GM23338 (cell line): Measurements from ENCODE around the gene DAPK2.

Source experiments
- EZH2 ChIP-seq: fragments of 200-600 bp; sonication (generic); IDR thresholded peaks from one replicate; pipeline ENCODE4 v1.8.0; 2017; ENCODE audit warnings: antibody characterized with exemption, mild to moderate bottlenecking, low read depth; ENCODE audit not compliant: unreplicated experiment
- JUNB ChIP-seq: IDR thresholded peaks from one replicate; pipeline ENCODE4 v1.6.1; 2016; ENCODE audit warnings: antibody characterized with exemption; ENCODE audit not compliant: unreplicated experiment
- POLR2AphosphoS5 ChIP-seq: IDR thresholded peaks from 2 replicates; pipeline ENCODE4 v1.6.1; 2016; ENCODE audit warnings: antibody characterized with exemption, low read depth
- ZNF114 ChIP-seq: fragments of 250-450 bp; sonication (Bioruptor Pico); IDR thresholded peaks from 2 replicates; pipeline ENCODE4 v1.5.0; 2020; ENCODE audit warnings: mild to moderate bottlenecking, moderate library complexity
- TF ChIP-seq, protein P1 (sequence below), 2 experiments: fragments of 200-600 bp in 1 of 2; sonication (generic) in 1 of 2; conservative IDR thresholded peaks; 2 replicates each; pipeline versions ENCODE4 v1.5.1 to v1.6.1; 2016 to 2017; ENCODE audit warnings: antibody characterized with exemption in 2 of 2, low read depth in 2 of 2, mild to moderate bottlenecking in 2 of 2, moderate library complexity in 1 of 2
- TF ChIP-seq, protein P2 (sequence below): IDR thresholded peaks from 2 replicates; pipeline ENCODE4 v1.6.1; 2016; ENCODE audit warnings: antibody characterized with exemption
- TF ChIP-seq, protein P3 (sequence below): IDR thresholded peaks from one replicate; pipeline ENCODE4 v1.6.1; 2018; ENCODE audit warnings: antibody characterized with exemption; ENCODE audit not compliant: unreplicated experiment

DNA sequence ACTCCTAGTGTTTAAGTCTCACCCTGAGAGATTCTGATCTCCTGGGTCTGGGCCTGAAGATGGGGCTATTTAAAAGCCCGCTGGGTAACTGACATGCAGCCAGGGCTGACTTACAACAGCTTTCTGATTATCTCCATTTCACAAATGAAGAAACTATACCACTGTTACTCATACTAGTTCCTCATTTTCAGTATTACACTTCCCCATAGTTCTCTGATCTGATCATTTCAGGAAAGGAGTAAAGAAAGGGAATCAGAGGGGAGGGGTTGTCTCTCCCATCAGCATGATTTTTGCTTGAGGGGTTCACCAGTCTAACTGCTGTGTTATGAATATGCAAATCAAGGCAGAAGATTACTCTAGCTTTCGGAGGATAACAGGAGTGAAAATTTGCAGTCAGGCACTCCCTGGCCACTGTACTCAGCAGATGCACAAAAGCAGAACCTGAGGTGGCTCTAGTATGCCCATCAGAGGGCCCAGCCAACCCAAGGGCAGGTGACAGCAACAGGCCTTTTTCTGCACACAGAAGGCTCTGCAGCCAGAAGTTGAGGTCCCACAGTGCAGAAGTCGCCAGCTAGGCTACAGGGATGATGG lies 59.4 kb downstream of the DAPK2 start:
- no peak for TF ChIP-seq POLR2AphosphoS5
- TF ChIP-seq, protein P1, sequence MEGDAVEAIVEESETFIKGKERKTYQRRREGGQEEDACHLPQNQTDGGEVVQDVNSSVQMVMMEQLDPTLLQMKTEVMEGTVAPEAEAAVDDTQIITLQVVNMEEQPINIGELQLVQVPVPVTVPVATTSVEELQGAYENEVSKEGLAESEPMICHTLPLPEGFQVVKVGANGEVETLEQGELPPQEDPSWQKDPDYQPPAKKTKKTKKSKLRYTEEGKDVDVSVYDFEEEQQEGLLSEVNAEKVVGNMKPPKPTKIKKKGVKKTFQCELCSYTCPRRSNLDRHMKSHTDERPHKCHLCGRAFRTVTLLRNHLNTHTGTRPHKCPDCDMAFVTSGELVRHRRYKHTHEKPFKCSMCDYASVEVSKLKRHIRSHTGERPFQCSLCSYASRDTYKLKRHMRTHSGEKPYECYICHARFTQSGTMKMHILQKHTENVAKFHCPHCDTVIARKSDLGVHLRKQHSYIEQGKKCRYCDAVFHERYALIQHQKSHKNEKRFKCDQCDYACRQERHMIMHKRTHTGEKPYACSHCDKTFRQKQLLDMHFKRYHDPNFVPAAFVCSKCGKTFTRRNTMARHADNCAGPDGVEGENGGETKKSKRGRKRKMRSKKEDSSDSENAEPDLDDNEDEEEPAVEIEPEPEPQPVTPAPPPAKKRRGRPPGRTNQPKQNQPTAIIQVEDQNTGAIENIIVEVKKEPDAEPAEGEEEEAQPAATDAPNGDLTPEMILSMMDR (conservative IDR thresholded peaks at IDR 0.05; ENCODE audit: low read depth in 2 of 2): no peak
- TF ChIP-seq EZH2: no peak
- TF ChIP-seq, protein P2, sequence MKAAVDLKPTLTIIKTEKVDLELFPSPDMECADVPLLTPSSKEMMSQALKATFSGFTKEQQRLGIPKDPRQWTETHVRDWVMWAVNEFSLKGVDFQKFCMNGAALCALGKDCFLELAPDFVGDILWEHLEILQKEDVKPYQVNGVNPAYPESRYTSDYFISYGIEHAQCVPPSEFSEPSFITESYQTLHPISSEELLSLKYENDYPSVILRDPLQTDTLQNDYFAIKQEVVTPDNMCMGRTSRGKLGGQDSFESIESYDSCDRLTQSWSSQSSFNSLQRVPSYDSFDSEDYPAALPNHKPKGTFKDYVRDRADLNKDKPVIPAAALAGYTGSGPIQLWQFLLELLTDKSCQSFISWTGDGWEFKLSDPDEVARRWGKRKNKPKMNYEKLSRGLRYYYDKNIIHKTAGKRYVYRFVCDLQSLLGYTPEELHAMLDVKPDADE: no peak
- no peak for TF ChIP-seq JUNB
- TF ChIP-seq, protein P3, sequence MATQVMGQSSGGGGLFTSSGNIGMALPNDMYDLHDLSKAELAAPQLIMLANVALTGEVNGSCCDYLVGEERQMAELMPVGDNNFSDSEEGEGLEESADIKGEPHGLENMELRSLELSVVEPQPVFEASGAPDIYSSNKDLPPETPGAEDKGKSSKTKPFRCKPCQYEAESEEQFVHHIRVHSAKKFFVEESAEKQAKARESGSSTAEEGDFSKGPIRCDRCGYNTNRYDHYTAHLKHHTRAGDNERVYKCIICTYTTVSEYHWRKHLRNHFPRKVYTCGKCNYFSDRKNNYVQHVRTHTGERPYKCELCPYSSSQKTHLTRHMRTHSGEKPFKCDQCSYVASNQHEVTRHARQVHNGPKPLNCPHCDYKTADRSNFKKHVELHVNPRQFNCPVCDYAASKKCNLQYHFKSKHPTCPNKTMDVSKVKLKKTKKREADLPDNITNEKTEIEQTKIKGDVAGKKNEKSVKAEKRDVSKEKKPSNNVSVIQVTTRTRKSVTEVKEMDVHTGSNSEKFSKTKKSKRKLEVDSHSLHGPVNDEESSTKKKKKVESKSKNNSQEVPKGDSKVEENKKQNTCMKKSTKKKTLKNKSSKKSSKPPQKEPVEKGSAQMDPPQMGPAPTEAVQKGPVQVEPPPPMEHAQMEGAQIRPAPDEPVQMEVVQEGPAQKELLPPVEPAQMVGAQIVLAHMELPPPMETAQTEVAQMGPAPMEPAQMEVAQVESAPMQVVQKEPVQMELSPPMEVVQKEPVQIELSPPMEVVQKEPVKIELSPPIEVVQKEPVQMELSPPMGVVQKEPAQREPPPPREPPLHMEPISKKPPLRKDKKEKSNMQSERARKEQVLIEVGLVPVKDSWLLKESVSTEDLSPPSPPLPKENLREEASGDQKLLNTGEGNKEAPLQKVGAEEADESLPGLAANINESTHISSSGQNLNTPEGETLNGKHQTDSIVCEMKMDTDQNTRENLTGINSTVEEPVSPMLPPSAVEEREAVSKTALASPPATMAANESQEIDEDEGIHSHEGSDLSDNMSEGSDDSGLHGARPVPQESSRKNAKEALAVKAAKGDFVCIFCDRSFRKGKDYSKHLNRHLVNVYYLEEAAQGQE: no peak
- no peak for TF ChIP-seq ZNF114
